Activated CD4-positive, alpha-beta T cell treated with anti-CD3 and anti-CD28 coated beads for 48 hours (primary cell): Measurements from ENCODE around the gene CLEC20A.

Experiments used
- DNase-seq: peaks from one replicate; pipeline ENCODE4 v3.0.0-alpha.2; 2020

The CLEC20A gene

DNA sequence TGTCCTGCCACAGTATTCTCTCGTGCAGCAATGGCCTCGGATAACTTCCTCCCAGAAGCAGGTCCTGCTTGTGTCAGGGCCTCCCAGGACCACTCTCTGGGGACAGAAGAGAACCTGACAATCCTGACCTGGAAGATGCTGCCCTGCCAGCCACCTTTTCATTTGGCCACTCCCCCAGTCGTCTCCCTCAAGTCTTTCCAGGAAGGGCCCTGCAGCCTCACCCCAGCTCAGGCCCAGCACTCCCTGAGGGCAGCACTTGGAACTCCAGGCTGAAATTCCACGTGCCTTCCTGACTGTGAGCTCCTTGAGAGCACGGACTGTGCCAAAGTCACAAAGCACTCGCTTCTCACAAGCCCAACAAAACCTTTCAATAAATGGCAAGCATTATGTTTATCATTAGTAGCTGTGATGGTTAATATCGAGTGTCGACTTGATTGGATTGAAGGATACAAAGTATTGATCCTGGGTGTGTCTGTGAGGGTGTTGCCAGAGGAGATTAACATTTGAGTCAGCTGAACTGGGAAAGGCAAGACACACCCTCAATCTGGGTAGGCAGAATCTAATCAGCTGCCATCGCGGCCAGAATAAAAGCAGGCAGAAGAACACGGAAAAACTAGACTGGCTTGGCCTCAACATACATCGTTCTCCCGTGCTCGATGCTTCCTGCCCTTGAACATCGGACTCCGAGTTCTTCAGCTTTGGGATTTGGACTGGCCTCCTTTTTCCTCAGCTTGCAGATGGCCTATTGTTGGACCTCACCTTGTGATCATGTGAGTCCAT is 2.3 kb upstream of the CLEC20A start:
- no peak for DNase-seq

DNA sequence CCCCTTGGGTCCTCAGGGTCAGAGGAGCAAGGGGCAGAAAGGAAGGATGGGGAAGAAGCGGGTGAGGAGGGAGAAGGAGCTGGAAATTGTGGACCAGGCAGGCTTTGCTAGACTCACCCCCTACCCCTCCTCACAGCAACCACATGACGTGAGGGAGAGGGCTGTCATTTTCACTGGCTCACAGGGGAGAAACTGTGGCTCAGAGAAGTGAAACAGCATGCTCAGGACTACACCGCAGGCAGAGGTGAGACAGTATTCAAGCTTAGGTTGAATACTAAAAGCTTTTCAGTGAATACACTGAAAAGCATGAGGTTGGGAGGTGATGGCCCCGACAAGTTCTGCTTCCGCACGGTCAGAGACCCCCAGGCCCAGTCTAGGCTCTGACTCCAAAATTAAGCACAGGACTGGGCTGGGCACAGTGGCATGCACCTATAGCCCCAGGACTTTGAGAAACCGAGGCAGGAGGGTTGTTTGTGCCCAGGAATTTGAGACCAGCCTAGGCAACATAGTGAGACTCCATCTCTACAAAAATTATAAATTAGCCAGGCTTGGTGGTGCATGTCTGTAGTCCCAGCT is 1.2 kb upstream of the CLEC20A start:
- no peak for DNase-seq

DNA sequence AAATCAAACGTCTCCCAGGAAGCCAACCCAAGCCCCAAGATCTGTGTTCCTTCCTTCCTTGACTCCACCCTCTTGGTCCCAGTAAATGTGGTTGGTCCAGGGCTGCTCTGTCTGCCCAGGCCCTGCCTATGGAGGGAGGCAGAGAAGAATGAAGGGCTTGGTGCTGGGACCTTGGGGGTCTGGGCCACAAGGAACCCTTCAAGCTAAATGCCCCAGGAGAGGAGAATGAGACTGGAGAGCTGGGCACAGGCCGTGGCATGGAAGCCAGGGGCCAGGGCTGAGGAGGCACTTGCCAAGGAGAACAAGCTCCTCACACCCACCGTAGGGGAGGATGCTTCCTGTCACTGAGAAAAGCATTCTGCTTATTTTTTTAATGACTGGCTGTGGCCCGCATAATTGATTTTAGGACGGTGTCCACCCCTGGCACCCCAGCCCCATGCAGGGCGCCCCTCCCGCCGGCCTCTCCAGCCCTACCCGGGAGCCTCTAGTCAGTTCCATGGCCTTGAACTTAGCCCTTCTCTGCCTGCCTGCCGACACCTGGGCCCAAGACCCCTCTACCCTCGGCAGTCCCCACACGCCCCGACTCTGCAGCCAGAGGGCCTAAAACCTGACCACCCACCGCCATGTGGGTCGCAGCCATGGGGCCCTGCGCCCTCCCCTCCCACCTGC is 889 bp downstream of the CLEC20A start:
- DNase-seq, result no peak

DNA sequence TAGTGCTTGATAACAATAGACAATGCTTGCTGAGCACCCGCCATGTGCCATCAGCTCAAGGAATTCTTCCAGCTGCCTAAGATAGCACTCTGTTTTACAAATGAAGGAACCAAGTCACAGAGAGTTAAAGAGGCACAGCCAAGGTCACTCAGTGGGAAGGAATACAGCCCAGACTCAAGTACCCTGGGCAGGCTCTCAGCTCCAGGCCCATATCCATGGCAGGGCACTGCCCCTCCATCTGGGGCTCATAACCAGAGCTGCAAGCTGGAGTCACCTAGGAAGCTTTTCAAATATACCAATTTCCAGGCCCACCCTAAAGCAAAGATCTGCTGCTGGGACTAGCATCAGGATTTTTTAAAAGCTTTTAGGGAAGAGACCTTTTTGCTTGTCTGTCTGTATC is 1.6 kb downstream of the CLEC20A start:
- DNase-seq, result no peak

DNA sequence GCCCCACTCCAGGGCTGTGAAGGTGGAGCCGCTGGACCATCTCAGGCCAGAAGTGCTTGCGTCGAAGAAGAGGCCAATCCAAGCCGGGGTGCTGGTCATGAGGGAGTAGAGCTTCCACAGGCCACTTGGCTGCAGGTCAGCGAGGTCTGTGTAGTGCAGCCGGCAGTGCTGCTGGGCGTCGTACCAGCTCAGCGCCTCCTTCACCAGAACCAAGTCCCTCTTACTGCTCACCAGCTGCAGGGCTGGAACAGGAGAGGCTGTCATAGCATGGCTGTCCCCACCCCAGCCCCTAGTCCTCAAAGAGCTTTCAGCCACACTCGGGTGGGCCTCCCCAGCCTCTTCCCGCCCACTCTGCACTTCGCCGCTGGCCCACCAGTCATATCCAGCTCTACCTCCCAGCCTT is 2.2 kb downstream of the CLEC20A start:
- no peak for DNase-seq

DNA sequence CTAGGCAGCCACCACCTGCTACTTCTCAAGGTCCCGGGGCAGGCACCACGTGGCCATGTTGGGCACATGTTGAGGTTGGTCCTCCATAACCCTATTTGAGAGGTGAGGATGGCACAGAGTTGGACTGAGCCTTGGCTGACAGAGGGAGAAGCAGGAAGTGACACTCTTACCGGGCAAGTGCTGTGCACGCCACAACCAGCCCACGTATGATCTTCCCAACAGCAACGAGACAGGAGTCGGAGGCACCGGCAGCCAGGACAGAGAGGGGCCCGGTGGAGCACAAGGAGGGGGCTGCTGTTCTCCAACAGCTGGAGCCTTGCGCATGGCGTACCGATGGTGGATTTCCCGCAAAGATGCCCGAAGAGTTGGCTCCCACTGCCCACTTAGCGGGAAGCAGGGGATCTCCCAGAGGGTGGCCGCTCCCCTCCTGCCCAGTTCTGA is 3.4 kb downstream of the CLEC20A start:
- DNase-seq, result no peak

DNA sequence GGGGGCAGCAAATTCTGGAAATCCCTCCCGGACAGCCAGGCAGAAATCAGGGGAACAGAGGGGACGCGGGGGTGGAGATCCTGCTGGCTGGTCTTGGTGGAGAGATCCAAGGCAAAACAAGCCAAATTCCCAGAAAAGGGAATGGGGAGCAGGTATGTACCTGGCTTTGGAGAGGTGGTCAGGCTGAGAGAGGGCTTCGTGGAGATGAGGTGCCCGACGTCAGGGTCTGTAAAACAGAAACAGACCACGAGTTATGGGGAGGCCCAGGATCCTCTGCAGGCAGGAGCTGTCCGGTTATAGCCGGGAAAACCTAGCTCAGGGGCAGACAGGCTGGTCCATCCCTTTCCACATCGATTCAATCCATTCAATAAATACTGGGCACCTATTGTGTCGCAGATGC is 4.4 kb downstream of the CLEC20A start:
- no peak for DNase-seq

DNA sequence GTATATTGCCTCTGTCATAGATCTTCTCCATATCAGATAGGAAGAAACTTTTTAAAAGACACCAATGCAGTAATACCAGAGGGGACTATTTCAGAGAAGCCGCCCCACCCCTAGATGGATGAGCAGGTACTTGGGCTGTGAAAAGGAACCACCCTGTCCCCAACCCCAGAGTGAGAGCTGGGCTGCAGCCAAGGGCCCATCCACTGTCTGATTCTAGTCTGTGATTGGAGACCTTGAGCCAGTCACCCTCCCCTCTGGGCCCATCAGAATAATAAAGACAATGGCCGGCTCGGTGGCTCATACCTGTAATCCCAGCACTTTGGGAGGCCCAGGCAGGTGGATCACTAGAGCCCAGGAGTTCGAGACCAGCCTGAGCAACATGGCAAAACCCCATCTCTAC is 5.0 kb downstream of the CLEC20A start:
- DNase-seq, result no peak

DNA sequence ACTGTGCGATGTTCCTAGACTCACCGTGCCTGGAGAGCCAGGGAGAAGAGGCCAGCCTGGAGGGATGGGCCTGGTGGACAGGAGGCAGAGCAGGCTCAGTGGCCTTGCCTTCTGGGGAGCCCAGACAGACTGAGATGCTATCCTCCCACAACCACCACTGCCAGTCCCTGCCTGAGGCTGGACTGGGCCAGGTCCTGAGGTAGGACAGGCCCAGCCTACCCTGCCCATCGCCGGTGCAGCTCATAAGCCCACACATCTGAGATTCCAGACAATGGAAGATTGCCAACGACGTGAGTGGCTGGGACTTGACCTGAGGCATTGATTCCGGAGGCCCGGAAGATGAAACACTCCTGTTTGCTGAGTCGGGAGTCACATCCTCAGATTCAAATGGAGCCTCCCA is 5.8 kb downstream of the CLEC20A start:
- DNase-seq, result no peak

DNA sequence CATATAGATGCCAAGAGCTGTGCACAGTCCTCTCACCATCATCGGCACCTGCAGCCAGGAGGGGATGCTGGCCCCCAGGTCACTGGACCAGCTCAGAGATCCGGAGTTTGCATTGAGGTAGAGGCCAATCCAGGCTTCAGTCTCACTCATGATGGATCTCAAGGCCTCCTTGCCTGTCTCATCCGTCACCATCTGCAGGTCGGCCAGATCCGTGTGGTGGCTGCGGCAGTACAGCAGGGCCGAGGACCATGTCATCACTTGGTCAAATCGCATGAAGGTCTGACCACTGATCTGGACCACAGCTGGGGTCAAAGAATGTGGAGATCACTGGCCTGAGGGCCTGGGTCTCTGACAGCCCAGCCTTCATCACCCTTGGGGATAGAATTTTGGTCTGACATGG is 6.6 kb downstream of the CLEC20A start:
- no peak for DNase-seq

DNA sequence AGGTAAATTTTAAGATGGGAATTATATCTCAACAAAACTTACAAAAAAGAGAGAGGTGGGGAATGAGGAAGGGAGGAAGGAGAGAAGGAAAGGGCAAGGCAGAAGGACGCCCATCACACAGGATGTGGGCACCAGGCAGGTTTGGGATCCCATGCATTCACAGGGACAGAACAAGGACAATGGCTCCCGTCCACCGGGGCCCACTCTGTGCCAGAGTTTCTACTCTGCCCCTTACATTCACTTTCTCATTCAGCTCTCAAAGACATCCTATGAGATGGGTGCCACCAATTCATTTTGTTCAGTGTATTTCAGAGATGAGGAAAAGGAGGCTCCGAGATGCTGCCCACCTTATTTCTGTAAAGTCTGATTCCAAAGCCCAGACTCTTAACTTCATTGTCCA is 7.4 kb downstream of the CLEC20A start:
- no peak for DNase-seq

DNA sequence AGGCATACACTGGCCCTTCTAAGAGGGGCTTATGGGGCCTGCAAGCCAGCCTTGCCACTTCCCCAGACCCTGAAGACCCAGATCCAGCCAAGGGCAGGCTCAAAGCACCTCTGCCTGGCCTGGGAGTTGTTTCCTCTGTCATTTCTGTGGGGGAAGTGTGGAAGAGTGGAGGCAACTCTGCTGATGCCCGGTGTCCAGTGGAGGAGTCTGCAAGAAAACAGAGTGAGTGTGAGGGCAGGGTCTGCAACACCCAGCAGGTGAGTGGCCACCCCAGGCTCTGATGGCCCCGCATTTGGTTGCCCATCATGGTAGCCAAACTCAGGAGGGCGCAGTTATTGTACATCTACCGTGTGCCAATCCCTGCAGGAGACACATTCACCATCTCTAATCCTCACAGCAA is 8.4 kb downstream of the CLEC20A start:
- no peak for DNase-seq

DNA sequence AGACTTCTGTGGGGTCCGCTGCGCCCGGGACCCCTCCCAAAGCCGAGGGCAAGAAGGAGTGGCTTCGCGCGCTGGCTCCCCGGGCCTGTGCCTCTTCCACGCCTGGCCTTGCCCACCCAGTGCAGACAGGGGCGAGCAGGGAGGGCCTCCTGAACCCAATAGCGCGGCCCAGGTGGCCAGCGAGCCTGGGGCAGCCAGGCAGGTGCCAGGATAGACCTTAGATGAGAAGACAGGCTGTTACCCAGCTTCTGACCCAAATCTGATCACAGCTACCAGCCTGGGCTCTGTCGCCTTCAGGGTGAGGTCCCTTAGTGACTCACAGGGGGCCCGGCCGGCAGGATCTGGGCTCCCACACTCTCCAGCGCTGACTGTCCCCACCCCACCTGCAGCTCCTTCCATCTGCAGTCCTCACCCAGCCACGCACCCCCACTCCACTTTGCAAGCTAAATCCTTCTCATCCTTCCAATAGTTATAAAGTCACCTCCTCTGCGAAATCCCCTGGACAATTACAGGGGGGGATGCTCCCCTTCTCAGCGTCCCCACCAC is 9.6 kb downstream of the CLEC20A start:
- DNase-seq, result no peak

DNA sequence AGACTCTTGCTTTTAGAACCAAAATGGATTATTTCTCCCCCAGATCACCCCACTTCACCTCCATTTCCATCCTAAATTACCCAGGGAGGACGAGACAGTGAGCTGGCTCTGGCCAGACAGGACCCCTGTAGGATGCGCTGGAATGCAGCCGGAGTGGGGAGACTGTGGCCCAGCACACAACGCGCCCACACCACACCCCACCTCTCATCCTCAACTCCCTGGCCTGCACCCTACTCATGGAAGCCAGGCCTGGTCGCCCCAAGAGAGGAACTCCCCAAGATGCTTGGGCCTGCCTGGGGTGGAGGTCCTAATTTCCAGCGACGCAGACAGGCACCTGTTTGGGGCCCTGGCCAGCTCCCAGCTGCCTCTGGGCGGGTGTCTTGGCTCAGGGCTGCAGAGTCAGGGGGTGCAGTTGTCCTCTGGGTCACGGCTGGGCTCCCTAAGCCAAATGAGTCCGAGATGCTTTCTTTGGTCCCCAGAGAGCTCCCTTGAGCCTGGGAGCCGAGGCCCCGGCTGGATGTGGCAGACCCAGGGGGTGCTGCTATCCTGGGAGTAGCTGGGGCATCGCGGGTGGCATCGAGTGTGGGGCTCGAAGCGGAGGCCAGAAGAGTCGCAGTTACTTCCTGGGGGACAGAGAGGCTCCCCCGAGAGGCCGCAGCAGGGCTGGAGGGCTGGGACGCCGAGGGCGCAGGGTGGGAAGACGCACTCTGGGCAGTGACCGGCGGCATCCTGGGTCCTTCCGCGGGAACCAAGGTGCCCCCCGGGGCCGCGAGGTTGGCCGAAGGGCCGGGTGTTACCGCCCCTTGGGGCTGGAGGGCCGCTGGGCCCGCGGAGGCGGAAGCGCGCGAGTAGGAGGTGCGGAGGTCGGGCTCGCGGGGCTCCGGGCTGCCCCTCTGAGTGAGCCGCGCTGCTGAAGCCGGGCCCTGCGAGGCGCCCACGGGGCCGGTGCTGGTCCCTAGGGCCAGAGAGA is 10.4 kb downstream of the CLEC20A start:
- no peak for DNase-seq

DNA sequence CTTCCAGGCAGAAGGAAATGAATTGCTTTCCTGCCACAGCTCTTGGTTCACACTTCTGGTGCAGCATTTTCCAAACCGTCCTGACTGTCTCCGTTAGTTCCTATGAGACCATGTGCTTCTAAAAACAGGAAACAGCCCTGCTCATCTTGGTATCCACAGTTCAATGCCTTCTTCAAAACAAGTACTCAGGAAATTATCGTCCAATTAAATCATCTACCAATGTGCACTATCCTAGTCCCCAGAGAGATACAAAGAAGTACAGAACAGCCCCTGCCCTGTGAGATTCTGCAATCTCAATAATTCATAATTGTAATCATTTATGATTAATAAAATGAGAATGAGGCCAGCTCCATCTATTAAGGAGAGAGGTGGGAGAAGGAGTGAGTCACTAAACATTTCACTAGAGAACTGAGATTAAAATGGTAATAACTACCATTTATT is 11.2 kb downstream of the CLEC20A start:
- DNase-seq, result no peak

DNA sequence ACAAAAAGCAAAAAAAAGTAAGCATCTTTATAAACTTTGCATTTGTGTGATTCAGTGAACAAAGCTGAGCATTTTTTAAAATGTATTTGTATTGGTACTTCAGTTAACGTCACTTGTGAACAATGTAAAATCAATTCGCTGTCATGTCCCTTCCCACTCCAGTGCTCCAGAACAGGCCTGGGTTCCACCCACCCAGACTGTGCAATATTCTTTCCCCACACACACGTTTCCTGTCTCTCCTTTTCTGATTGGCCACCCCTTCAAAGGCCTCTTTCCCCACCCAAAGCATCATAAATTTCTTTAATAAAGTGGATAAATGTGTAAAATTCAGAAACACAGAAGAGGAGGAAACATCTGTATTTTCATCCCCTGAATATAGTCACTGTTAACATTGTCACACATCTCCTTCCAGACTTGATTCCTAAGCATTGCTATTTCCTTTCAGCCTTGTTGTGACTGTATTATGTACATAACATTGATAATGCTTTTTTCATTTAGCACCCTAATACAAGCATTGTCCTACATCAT is 12.0 kb downstream of the CLEC20A start:
- no peak for DNase-seq

DNA sequence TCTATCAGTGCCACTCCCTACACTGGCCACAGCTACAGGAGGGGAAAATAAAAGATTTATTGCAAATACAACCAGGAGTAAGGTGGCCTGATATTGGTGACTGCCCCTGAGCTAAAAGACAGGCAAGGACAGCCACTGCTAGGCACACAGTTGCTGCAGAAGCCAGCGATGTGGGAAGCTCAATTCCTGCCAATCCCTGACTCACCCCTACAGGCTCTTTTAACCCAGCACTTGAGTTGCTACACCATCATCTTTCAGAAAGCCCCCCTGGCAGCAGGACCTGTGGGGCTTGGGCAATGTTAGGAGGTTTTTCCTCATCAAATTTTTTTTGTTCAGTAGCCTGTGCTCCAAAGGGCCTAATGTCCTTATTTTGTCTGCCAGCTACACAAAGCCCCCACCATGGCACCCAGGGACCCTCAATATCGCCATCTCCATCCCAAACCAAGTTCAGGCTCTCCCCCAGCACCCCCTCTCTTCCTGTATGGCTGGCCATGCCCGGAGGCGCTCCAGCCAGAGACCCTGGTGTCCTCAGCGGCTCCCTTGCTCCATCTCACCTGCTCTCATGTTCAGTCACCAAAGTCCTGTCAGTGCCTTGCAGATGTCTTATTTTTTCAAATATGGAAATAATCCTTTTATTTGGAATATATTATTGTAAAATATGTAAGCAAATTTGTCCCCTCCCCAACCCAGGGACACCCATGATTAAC is 13.4 kb downstream of the CLEC20A start:
- no peak for DNase-seq

DNA sequence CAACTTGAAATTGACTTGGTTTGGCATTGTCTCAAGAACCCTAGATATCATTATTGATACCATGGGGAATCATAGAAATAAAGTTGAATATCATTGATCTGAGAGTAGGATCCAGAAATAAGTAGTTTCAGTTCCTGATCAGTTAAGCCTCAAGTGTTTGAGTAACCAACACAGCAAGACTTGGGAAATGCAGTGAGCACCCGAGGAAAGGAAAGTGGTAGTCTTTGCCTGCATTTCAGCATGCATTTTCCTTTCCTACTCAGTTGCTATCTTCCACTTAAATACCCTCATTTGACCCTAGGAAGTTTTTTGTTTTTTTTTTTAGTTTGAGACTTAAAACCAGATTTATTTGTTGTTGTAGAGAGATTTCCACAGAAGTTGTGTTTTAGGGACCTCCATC is 18.9 kb downstream of the CLEC20A start:
- DNase-seq, result no peak

DNA sequence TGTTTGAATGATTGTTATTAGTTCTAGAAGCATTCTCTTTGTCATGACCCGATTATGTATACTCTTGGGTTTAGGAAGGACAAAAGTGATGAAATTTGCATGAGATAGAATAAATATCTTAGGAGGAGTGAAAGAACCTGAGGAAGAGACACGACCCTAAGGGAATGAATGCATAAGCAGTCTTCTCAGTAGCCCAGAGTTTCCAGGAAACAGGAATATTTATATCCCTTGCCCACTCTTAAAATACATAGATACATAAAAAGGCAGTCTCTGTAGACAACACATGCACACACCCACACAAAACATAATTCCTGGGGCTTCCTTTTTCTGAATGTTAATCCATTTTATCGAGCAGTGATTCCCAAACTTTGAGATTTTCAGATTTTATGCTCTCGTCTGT is 19.4 kb downstream of the CLEC20A start:
- no peak for DNase-seq

DNA sequence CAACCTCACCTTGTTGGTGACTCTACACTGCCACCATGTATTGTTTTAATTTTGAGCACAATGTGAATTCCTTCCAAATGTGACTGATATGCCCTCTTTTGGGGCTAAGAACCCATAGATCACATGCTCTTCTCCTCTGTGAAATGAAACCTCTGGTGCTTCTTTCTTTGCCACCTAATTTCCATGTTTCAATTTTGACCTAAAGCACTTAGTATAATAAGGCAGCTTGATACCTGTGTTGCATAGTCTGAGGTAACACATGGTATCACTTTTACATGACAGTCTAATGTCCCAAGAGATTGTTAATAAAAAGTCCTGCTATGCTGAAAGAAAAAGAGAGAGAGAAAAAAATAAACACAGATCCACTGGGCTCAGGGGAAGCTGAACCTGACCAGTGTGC is 24.2 kb downstream of the CLEC20A start:
- no peak for DNase-seq

DNA sequence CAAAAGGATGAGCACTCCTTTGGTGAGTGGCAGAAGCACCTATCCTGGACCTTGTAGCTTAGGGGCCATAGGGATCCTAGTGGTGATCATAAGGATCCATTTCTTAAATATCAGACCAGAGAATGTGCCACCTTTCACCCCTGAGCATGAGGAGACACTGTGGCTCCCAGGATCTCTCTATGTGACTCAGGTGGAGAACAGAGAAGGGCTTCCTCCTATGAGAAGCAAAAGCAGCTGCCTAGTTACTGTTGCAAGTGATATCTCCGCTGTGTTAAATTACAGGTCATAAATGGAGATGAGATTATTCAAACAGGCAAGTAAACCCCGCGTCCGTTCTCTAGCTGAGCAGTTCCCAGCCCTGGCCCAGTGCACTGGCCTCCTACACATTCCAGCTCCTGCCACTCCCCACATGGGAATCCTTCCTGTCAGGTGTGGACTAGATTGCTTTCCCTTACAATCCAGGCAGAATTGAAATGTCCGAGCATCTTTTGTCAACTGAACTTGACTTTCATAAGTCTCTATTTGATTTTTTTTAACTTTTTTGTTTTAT is 26.3 kb downstream of the CLEC20A start:
- no peak for DNase-seq

DNA sequence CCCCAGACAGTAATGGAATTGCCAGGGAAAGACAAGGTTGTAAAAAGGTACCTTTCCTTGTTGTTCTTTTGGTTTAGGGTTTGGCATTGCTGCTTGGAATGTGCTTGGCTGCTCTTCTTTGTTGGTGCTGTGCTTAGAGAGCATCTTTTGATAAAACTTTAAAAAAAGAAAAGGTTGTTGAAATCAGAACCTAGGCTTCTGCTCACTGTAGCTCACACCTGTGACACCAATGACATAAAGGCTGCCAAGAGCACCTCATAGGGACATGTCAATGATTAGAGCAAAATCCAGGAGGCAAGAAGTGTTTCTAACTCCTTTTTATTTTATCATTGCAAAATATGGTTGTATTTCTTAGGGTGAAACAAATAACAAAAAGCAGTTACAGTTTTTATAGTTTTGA is 28.9 kb downstream of the CLEC20A start:
- no peak for DNase-seq
